ENCODE data around the gene TMEM87A. TPM values are rescaled to one million over a fixed set of nuclear protein-coding genes. Genes with fewer than 3 reads are reported as not detected.
A peak's percentile ranks its signal among the peaks of the same experiment; 100 is the strongest.

Gene TMEM87A
- total and polyA plus RNA-seq, 2 experiments from 2014 or later, result 64.6 to 66.1 TPM

DNA sequence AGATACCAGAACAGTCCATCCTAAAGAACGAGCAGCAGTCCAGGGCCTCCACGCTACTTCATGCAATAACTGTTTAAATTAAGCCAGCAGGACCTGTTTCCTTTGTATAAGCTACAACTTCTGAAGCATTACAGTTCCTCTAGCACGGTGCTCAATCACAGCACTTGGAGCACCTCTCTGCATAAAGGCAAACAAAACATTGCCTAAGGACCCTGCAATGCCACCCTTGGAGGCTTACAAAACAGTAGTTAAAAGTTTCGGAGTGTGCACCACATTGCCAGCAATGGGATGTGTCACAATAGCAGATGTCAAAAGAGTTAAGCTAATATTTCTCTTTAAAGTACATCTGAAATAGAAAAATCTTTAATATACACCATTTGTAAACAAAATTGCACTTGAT is 62.5 kb downstream of the TMEM87A start:
- DNase-seq, result no peak
- H3K27me3 ChIP-seq (replicated peaks; ENCODE audit: insufficient read depth), result no peaks in the 10 kb centered on the region
- TF ChIP-seq EZH2phosphoT487 (IDR thresholded peaks at IDR 0.05; ENCODE audit: insufficient read depth, low read depth) (no peak), EZH2 (IDR thresholded peaks at IDR 0.05; ENCODE audit: insufficient read depth, poor library complexity, severe bottlenecking) (no peak)
- peaks cover 11% of the 10 kb centered on the region for H3K4me1 ChIP-seq (ENCODE audit: insufficient read depth)
- H3K79me2 ChIP-seq (ENCODE audit: insufficient read depth), result peaks cover 54% of the 10 kb centered on the region
- no peak overlapping the region for H3K9ac ChIP-seq
- peaks cover 45% of the 10 kb centered on the region for H3K36me3 ChIP-seq (ENCODE audit: low read depth)
- 95 to 99% methylated on average over 4 of the region's 4 CpGs for WGBS, 2 experiments (ENCODE audit: low coverage in 1 of 2, low lambda C conversion rate in 2 of 2, missing lambda C conversion rate in 2 of 2)
- no peak overlapping the region for H2AFZ ChIP-seq
- H3K9me3 ChIP-seq (ENCODE audit: low read depth), result no peaks in the 10 kb centered on the region
- no peaks in the 10 kb centered on the region for H3K9me2 ChIP-seq (ENCODE audit: insufficient read depth)
- peaks cover 44% of the 10 kb centered on the region for H3F3A ChIP-seq (ENCODE audit: insufficient read depth)
- H4K20me1 ChIP-seq (ENCODE audit: insufficient read depth), result no peaks in the 10 kb centered on the region
- H3K4me3 ChIP-seq, result no peak overlapping the region
- H3K27ac ChIP-seq, result no peak overlapping the region
- in situ Hi-C loops (cut with MboI), result no loop called here
- no peak overlapping the region for H3K4me2 ChIP-seq (ENCODE audit: unreplicated experiment)

GRCh38 chr15:42207674-42208579 is 65.3 kb downstream of the TMEM87A start, which contains the start of gene VPS39:
TSS of gene VPS39 (minus strand) at chr15:42208304. CDS start at chr15:42208153, 151 bp downstream.
- in situ Hi-C loops (cut with MboI), result no loop called here
- Histone ChIP-seq H3K9ac (peak within 1 kb of the TSS; percentile 91), H3K4me1 (ENCODE audit: insufficient read depth) (peaks cover 21% of the 10 kb centered on the region), H2AFZ (peak within 1 kb of the TSS; percentile 78), H3K27ac (peak within 1 kb of the TSS; percentile 81), H3F3A (ENCODE audit: insufficient read depth) (peaks cover 48% of the 10 kb centered on the region), H3K36me3 (ENCODE audit: low read depth) (peaks cover 26% of the 10 kb centered on the region), H3K9me3 (ENCODE audit: low read depth) (no peaks in the 10 kb centered on the region), H3K27me3 (replicated peaks; ENCODE audit: insufficient read depth) (no peaks in the 10 kb centered on the region), H4K20me1 (ENCODE audit: insufficient read depth) (no peaks in the 10 kb centered on the region), H3K4me3 (peak within 1 kb of the TSS; percentile 77), H3K9me2 (ENCODE audit: insufficient read depth) (no peaks in the 10 kb centered on the region), H3K79me2 (ENCODE audit: insufficient read depth) (peaks cover 55% of the 10 kb centered on the region), H3K4me2 (ENCODE audit: unreplicated experiment) (peak within 1 kb of the TSS; percentile 98)
- 1% methylated on average over 45 of the region's 45 CpGs for WGBS, 2 experiments (ENCODE audit: low coverage in 1 of 2, low lambda C conversion rate in 2 of 2, missing lambda C conversion rate in 2 of 2)
- DNase-seq, result peak; percentile 95
- TF ChIP-seq EZH2 (IDR thresholded peaks at IDR 0.05; ENCODE audit: insufficient read depth, poor library complexity, severe bottlenecking) (no peak), EZH2phosphoT487 (IDR thresholded peaks at IDR 0.05; ENCODE audit: insufficient read depth, low read depth) (no peak)

DNA sequence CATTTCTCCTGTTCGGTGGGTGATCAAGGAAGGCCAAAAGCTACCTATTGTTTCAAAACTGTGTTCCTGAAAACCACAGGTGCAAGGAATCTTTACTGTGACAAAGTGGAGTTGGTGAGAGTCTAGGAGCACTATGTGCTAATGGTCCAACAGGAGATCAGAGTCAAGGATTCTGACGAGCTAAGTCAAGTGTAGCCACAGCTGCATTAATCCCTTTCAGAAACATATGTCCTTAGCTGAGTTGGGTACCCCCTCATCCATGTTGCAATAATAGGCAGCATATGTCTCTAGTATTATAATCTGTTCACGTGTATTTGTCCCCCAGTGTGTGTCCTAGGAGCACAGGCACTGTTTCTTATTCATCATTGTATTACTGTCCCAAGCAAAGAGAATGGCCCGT is 66.8 kb downstream of the TMEM87A start:
- H3K27me3 ChIP-seq (replicated peaks; ENCODE audit: insufficient read depth), result no peaks in the 10 kb centered on the region
- no peaks in the 10 kb centered on the region for H3K9me3 ChIP-seq (ENCODE audit: low read depth)
- H3K4me3 ChIP-seq, result peak overlapping the region; percentile 77; the same call in 1 of the 2 replicates
- WGBS, 2 experiments (ENCODE audit: low coverage in 1 of 2, low lambda C conversion rate in 2 of 2, missing lambda C conversion rate in 2 of 2), result 52 to 56% methylated on average over 4 of the region's 4 CpGs
- no peak overlapping the region for H2AFZ ChIP-seq
- in situ Hi-C loops (cut with MboI), result no loop called here
- peak overlapping the region; percentile 98 for H3K4me2 ChIP-seq (ENCODE audit: unreplicated experiment)
- H3K36me3 ChIP-seq (ENCODE audit: low read depth), result peaks cover 23% of the 10 kb centered on the region
- peaks cover 21% of the 10 kb centered on the region for H3K4me1 ChIP-seq (ENCODE audit: insufficient read depth)
- no peaks in the 10 kb centered on the region for H3K9me2 ChIP-seq (ENCODE audit: insufficient read depth)
- peaks cover 42% of the 10 kb centered on the region for H3F3A ChIP-seq (ENCODE audit: insufficient read depth)
- no peaks in the 10 kb centered on the region for H4K20me1 ChIP-seq (ENCODE audit: insufficient read depth)
- no peak for DNase-seq
- peaks cover 70% of the 10 kb centered on the region for H3K79me2 ChIP-seq (ENCODE audit: insufficient read depth)
- TF ChIP-seq EZH2 (IDR thresholded peaks at IDR 0.05; ENCODE audit: insufficient read depth, poor library complexity, severe bottlenecking) (no peak), EZH2phosphoT487 (IDR thresholded peaks at IDR 0.05; ENCODE audit: insufficient read depth, low read depth) (no peak)
- H3K9ac ChIP-seq, result 0 out of 2 replicates have a peak overlapping the region, but pooled peaks have one; percentile 91
- H3K27ac ChIP-seq, result no peak overlapping the region

- no peaks in the 10 kb centered on the region for H4K20me1 ChIP-seq (ENCODE audit: insufficient read depth)
- peaks cover 11% of the 10 kb centered on the region for H3K36me3 ChIP-seq (ENCODE audit: low read depth)
- H3K4me1 ChIP-seq (ENCODE audit: insufficient read depth), result peaks cover 21% of the 10 kb centered on the region
- no peak overlapping the region for H3K4me3 ChIP-seq
- in situ Hi-C loops (cut with MboI), result no loop called here
- TF ChIP-seq EZH2phosphoT487 (IDR thresholded peaks at IDR 0.05; ENCODE audit: insufficient read depth, low read depth) (no peak), EZH2 (IDR thresholded peaks at IDR 0.05; ENCODE audit: insufficient read depth, poor library complexity, severe bottlenecking) (no peak)
- peak; percentile 70 for DNase-seq
- no peak overlapping the region for H3K4me2 ChIP-seq (ENCODE audit: unreplicated experiment)
- no peak overlapping the region for H3K9ac ChIP-seq
- peaks cover 94% of the 10 kb centered on the region for H3K79me2 ChIP-seq (ENCODE audit: insufficient read depth)
- peak overlapping the region; percentile 54; the same call in 1 of the 2 replicates for H3K27ac ChIP-seq
- no peaks in the 10 kb centered on the region for H3K9me2 ChIP-seq (ENCODE audit: insufficient read depth)
- H3K27me3 ChIP-seq (replicated peaks; ENCODE audit: insufficient read depth), result no peaks in the 10 kb centered on the region
- H2AFZ ChIP-seq, result no peak overlapping the region
- peaks cover 25% of the 10 kb centered on the region for H3F3A ChIP-seq (ENCODE audit: insufficient read depth)
- WGBS, 2 experiments (ENCODE audit: low coverage in 1 of 2, low lambda C conversion rate in 2 of 2, missing lambda C conversion rate in 2 of 2), result 60 to 67% methylated on average over 3 of the region's 3 CpGs
- H3K9me3 ChIP-seq (ENCODE audit: low read depth), result no peaks in the 10 kb centered on the region
Observed at GRCh38 chr15:42203891-42204290, 69.3 kb downstream of the TMEM87A start.

Data from GM23248 (cell line).